PFSK-1 (cell line): ENCODE measurements around the gene CEP85L.

ENCODE experiments used
- POLR2AphosphoS5 ChIP-seq: IDR thresholded peaks from 2 replicates; pipeline ENCODE4 v1.6.1; 2012; ENCODE audit warnings: low read depth, mild to moderate bottlenecking, control low read depth, low read length, moderate library complexity
- TAF1 ChIP-seq: IDR thresholded peaks from 2 replicates; pipeline ENCODE4 v1.6.1; 2012; ENCODE audit warnings: low read length, control low read depth, borderline replicate concordance; ENCODE audit not compliant: insufficient read depth

DNA sequence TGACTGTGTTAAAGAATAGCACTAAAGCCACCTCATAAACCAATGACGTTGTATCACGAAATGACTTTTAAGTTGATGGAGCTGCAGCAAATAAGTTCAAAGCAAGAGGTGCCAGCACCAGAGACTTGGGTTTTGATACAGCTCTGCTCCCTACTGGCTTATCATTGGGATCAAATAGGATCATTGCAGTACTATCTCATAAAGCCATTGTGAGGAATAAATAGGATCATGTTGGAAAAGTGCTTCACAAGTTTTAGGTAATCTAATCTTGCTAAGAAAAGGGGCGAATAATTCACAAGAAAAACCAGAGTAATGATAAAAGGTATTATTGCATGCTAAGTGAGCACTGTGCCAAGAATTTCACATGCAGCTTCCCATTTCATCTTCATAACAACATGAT is 10.4 kb upstream of the CEP85L start:
- TF ChIP-seq POLR2AphosphoS5 (no peak), TAF1 (no peak)
